ENCODE measurements around the gene DYNC1I1. TPM values are rescaled to one million over a fixed set of nuclear protein-coding genes. Genes with fewer than 3 reads are reported as not detected.

Gene DYNC1I1
- total RNA-seq, 6 donors from 2014 or later = 0.46 to 3.1 (median 1.7) TPM; not detected in 1

GRCh38 chr7:95993380-95993779, 221.0 kb downstream of the DYNC1I1 start:
- whole genome bisulfite sequencing, 2 donors = 63 to 65% methylated on average over 2 of the region's 2 CpGs

DNA sequence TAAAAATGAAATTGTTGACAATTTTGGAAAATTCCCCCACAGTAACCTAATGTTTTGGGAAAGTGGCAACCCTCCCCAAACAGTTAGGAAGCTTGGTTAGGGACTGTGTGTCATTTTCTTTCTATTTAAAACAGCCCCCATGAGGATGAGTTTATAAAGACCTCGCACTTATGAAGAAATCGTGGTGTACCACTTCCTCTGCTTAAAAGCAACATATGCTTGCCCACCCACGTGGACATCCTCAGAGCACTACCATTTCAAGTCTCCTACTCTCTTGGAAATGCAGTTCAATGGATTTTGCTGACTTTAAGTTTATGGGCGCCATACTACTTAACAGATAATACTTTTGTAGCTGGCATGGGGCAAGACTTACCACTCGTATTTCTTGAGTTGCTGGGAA, 223.8 kb downstream of the DYNC1I1 start:
- ATAC-seq (ENCODE audit: low FRiP score in 2 of 2) = no peak

More at GRCh38 chr7:95993380-95993779, 221.0 kb downstream of the DYNC1I1 start:
- no peak overlapping the region for H3K27ac ChIP-seq
- H3K27me3 ChIP-seq = no peaks in the 10 kb centered on the region
- no peaks in the 10 kb centered on the region for H3K9me3 ChIP-seq
- H3K4me1 ChIP-seq = peaks cover 0 to 5% (median 0%) of the 10 kb centered on the region in 4 donors
- H3K4me3 ChIP-seq = no peak overlapping the region
- TF ChIP-seq EP300 (IDR thresholded peaks at IDR 0.05) = no peak
- TF ChIP-seq, protein P1, sequence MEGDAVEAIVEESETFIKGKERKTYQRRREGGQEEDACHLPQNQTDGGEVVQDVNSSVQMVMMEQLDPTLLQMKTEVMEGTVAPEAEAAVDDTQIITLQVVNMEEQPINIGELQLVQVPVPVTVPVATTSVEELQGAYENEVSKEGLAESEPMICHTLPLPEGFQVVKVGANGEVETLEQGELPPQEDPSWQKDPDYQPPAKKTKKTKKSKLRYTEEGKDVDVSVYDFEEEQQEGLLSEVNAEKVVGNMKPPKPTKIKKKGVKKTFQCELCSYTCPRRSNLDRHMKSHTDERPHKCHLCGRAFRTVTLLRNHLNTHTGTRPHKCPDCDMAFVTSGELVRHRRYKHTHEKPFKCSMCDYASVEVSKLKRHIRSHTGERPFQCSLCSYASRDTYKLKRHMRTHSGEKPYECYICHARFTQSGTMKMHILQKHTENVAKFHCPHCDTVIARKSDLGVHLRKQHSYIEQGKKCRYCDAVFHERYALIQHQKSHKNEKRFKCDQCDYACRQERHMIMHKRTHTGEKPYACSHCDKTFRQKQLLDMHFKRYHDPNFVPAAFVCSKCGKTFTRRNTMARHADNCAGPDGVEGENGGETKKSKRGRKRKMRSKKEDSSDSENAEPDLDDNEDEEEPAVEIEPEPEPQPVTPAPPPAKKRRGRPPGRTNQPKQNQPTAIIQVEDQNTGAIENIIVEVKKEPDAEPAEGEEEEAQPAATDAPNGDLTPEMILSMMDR (IDR thresholded peaks at IDR 0.05) = no peak
- TF ChIP-seq POLR2AphosphoS5 (IDR thresholded peaks at IDR 0.05) = no peak
- TF ChIP-seq POLR2A (IDR thresholded peaks at IDR 0.05) = no peak
- no peak for ATAC-seq (ENCODE audit: low FRiP score in 2 of 2)
- no peak for DNase-seq
- no peaks in the 10 kb centered on the region for H3K36me3 ChIP-seq

GRCh38 chr7:95996886-95997285, 224.5 kb downstream of the DYNC1I1 start:
- H3K27ac ChIP-seq = no peak overlapping the region
- no peaks in the 10 kb centered on the region for H3K4me1 ChIP-seq
- no peaks in the 10 kb centered on the region for H3K27me3 ChIP-seq
- TF ChIP-seq POLR2AphosphoS5 (IDR thresholded peaks at IDR 0.05) (no peak), POLR2A (IDR thresholded peaks at IDR 0.05) (no peak)
- ATAC-seq (ENCODE audit: low FRiP score in 2 of 2) (no peak), DNase-seq (no peak)
- no peak overlapping the region for H3K4me3 ChIP-seq
- WGBS, 2 donors = 69 to 78% methylated on average over 1 of the region's 1 CpG
- H3K36me3 ChIP-seq = no peaks in the 10 kb centered on the region
- H3K9me3 ChIP-seq = no peaks in the 10 kb centered on the region

More for the DNA sequence above, 223.8 kb downstream of the DYNC1I1 start:
- Histone ChIP-seq H3K9me3 (no peaks in the 10 kb centered on the region), H3K36me3 (no peaks in the 10 kb centered on the region), H3K27me3 (no peaks in the 10 kb centered on the region), H3K4me1 (no peaks in the 10 kb centered on the region), H3K4me3 (no peak overlapping the region), H3K27ac (no peak overlapping the region)
- no peak for DNase-seq
- WGBS, 2 donors = 60 to 65% methylated on average over 5 of the region's 5 CpGs
- no peak for TF ChIP-seq EP300 (IDR thresholded peaks at IDR 0.05)
- TF ChIP-seq POLR2AphosphoS5 (IDR thresholded peaks at IDR 0.05) = no peak
- TF ChIP-seq, protein P1 (IDR thresholded peaks at IDR 0.05) = no peak
- no peak for TF ChIP-seq POLR2A (IDR thresholded peaks at IDR 0.05)

DNA sequence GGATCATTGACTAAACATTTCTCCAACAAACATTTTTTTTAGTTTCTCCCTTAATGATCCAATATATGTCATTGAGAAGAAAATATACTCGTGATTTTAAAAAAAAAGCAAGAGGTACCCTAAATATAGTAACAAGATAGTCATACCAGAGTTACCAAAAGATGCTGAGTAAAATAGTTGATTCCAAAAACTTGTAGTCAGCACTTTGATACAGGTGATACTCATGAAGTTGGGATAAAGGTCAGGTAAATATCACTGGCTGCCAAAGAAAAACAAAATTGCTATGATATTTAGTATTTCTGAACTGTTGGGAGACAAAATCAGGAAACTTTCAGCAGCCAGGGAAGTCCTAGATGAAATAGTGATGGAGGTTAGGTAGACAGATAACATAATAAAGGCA, 225.3 kb downstream of the DYNC1I1 start:
- TF ChIP-seq POLR2A (IDR thresholded peaks at IDR 0.05) (no peak), EP300 (IDR thresholded peaks at IDR 0.05) (no peak), POLR2AphosphoS5 (IDR thresholded peaks at IDR 0.05) (no peak)
- TF ChIP-seq, protein P1 (IDR thresholded peaks at IDR 0.05) = no peak
- H3K4me1 ChIP-seq = no peaks in the 10 kb centered on the region
- 57 to 64% methylated on average over 1 of the region's 1 CpG for WGBS, 2 donors
- H3K9me3 ChIP-seq = no peaks in the 10 kb centered on the region
- no peak for DNase-seq
- no peak overlapping the region for H3K4me3 ChIP-seq
- no peak overlapping the region for H3K27ac ChIP-seq
- H3K27me3 ChIP-seq = no peaks in the 10 kb centered on the region
- no peaks in the 10 kb centered on the region for H3K36me3 ChIP-seq
- no peak for ATAC-seq (ENCODE audit: low FRiP score in 2 of 2)

- no peaks in the 10 kb centered on the region for H3K27me3 ChIP-seq
- H3K36me3 ChIP-seq = no peaks in the 10 kb centered on the region
- 68 to 79% methylated on average over 6 of the region's 6 CpGs for WGBS, 2 donors
- H3K9me3 ChIP-seq = no peaks in the 10 kb centered on the region
- ATAC-seq (ENCODE audit: low FRiP score in 2 of 2) (no peak), DNase-seq (no peak)
- no peaks in the 10 kb centered on the region for H3K4me1 ChIP-seq
- H3K27ac ChIP-seq = no peak overlapping the region
- no peak for TF ChIP-seq POLR2AphosphoS5 (IDR thresholded peaks at IDR 0.05)
- TF ChIP-seq, protein P1 (IDR thresholded peaks at IDR 0.05) = no peak
- TF ChIP-seq EP300 (IDR thresholded peaks at IDR 0.05) = no peak
- no peak for TF ChIP-seq POLR2A (IDR thresholded peaks at IDR 0.05)
- H3K4me3 ChIP-seq = no peak overlapping the region
Measured at GRCh38 chr7:95999481-95999880, 227.1 kb downstream of the DYNC1I1 start.

Data from upper lobe of left lung (tissue), 6 donors.